NCI-H2107 (cell line): ENCODE data around the gene PDCD10.

ENCODE experiments used
- DNase-seq: peaks from one replicate; lab custom pipeline; 2025; lab: John Stamatoyannopoulos, UW

The PDCD10 gene

GRCh38 chr3:167735233-167736138 lies 794 bp upstream of the PDCD10 start, which contains the start of gene SERPINI1:
TSS of gene SERPINI1 (plus strand) at chr3:167735721. CDS start at chr3:167789129, 53,408 bp downstream.
- peak; percentile 96 for DNase-seq

DNA sequence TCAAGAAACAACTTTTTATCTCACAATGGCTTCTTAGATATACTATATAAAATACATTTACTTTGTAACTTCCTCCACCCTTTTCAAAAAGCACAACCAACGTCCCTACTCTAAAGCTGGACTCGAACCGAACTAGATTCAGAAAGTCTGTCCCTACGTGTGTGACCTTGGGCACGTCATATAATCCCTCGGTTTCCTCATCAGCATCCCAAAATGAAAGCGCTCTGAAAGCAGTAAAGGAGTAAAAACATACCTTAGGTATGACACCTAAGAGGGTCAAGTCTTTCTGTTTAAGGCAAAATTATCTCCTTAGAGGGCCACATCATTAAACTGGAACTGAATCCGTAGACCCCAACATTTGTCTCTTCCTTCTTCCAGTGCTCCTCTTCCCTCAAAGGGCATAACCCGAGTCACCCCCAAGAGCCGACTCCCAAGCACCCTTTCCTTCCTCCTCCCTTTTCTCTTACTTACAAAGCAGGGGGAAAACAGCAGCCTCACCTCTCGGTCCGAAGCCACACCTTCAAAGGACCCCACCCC lies 663 bp downstream of the PDCD10 start:
- no peak for DNase-seq

DNA sequence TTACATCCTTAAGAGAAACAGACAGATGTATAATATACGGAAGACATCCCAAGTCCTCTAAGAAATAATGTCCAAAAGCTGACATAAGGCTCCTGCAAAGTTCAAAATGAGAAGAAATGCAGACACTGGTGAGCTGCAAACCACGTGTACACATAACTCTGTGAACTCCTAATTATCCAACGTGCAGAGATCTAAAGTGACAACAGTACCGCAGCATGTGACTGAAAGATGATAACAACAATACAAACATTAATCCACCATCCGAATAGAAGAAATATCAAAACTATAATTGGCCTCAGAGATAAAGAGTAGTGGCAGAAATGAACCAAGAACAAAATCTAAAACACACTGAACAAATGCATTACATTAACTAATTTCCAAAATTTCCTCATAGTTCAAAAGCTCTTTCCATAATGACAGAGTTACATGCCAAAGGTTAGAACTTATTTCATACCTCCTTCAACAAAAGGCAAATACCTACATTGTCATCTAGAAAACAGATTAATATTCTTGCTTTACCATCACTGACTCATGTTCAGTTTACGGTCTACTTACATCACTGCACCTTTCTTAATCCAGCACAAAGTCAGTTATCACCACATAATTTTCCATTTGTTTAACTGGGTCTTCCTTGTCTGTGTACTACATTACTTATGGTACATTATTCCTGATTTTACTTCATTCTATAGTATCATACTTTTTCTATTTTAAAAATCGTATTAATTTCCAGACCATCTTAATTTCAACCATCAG lies 2.2 kb downstream of the PDCD10 start:
- DNase-seq: no peak

- no peak for DNase-seq
Measured at GRCh38 chr3:167731393-167731792, 3.3 kb downstream of the PDCD10 start.

- no peak for DNase-seq
Measured at GRCh38 chr3:167729591-167729990, 5.1 kb downstream of the PDCD10 start.

- DNase-seq: no peak
Measured at GRCh38 chr3:167728632-167729323, 5.9 kb downstream of the PDCD10 start.

- DNase-seq: no peak
Measured at GRCh38 chr3:167728176-167728575, 6.5 kb downstream of the PDCD10 start.

DNA sequence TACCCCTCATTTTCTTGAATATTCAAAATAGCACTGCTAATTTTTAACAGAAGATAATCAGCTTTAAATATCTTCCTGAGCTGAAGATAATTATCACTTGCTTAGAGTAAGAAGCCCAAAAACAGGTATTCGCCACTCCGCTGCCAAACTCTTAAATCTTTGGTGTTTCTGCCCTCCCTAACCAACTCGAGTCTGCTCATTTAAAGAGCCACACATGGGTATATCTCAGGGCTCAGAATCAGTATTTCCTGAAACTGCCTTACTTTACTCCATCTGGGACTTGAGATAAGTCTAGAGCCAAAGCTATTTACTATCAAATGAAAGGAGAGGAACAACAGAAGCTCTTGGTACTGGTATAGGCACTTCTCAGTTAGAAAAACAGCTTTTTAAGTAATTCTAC lies 10.8 kb downstream of the PDCD10 start:
- DNase-seq: no peak

DNA sequence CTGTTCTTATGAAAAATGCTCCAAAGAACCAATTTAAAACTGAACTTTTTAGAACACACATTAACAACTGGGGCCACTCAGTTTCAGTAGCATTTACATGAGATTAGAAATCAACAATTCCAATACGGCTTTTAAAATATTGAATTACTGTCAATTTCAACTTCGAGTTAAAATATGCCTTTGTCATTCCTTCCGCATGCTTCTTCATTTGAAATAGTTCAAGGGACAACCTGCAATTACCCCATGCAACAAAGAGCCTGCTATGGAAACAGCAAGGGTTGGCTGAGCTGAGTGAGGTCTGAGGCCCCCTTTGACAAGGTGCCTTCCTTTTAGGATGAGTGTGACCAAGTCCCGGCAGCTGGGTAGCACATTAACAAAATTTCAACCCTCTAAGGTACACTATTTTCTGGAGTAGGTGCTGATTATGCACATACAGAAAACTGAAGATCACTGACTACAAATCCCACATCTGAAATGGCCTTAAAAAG lies 11.6 kb downstream of the PDCD10 start:
- DNase-seq: no peak

DNA sequence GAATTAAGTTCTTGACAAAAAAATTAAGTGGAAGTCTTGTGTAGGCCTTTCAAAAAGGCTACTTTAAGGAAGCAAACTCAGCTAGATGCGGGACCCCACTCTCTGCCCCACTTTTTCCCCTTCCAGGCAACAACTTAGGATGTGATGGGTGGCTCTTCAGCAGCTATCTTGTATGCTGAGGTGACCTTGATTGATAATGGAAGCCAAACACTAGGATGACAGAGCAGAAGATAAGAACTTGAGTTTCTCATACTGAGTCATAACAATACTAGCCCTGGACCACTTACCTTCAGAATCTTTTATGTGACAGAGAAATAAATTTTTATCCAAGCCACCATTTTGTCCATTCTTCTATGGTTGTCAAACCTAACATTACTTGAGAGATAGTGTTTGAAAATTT lies 16.1 kb downstream of the PDCD10 start:
- no peak for DNase-seq

DNA sequence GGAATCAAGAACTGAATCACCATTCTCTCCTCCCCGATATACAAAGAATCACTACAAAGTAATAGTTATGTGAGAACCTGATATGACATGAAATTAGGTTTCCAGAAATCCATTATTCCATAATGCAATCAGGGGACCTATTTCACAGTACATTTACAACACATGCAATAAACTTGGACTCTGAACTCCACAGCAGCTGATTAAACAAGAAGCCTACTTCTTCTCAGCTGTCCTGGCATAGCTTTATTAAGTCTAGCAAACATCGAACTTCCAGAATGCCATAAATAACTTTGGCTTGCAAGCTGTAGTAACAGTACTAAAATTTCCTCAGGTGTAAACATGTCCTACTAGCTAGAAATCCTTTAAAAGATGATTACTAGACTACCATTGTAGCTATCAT lies 17.8 kb downstream of the PDCD10 start:
- no peak for DNase-seq

DNA sequence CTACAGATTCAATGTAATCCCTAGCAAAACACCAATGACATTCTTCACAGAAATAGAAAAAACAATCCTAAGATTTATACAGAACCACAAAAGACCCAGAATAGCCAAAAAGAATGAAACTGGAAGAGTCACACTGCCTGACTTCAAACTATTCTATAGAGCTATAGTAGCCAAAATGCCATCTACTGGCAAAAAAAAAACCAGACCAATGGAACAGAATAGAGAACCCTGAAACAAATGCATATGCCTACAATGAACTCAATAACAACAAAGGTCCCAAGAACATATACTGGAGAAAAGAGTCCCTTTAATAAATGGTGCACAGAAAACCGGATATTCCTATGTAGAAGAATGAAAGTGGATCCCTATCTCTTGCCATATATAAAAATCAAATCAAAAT lies 19.8 kb downstream of the PDCD10 start:
- no peak for DNase-seq

DNA sequence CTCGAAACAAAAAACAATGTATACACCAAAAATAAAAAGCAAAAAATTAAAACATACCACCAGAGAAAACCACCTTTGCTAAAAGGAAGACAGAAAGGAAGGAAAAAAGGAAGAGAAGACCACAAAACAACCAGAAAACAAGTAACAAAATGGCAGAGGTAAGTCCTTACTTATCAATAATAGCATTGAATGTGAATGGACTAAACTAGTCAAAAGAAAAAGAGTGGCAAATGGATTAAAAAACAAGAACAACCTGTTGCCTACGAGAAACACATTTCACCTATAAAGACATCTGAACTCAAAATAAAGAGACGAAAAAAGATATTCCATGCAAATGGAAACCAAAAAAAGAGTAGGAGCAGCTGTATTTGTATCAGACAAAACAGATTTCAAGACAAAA lies 22.2 kb downstream of the PDCD10 start:
- no peak for DNase-seq

DNA sequence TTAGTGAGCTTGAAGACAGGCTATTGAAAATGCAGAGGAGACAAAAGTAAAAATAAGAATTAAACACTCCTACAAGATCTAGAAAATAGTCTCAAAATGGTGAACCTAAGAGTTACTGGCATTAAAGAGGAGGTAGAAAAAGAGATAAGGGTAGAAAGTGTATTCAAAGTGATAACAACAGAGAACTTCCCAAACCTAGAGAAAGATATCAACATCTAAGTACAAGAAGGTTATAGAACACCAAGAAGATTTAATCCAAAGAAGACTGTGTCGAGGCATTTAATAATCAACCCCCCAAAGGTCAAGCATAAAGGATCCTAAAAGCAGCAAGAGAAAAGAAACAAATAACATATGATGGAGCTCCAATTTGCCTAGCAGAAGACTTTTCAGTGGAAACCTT lies 23.3 kb downstream of the PDCD10 start:
- DNase-seq: no peak

- no peak for DNase-seq
Measured at GRCh38 chr3:167710552-167710951, 24.1 kb downstream of the PDCD10 start.

GRCh38 chr3:167709690-167710089 lies 25.0 kb downstream of the PDCD10 start:
- DNase-seq: no peak

DNA sequence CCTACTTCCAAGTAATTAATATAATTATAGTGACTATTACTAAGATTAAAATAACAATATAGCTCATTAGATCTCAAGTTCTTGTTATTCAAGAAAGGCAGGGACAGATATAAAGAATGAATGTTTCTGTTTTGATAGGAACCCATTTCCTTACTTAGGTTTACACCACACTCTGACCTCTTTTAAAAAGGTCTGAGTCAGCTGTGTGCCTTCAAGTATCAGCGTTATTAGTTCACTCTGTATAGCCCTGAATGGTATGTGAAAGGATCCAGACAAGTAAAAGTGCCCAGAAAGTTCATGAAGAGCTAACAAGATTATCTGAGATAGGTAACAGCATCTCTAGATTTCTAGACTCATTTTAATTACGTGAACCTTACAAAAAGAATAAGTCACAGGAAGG lies 28.9 kb downstream of the PDCD10 start:
- no peak for DNase-seq

GRCh38 chr3:167700926-167701325 lies 33.8 kb downstream of the PDCD10 start:
- DNase-seq: no peak

GRCh38 chr3:167700046-167700445 lies 34.6 kb downstream of the PDCD10 start:
- DNase-seq: no peak

GRCh38 chr3:167694121-167694520 lies 40.6 kb downstream of the PDCD10 start:
- DNase-seq: no peak

GRCh38 chr3:167691366-167691765 lies 43.3 kb downstream of the PDCD10 start:
- DNase-seq: no peak

DNA sequence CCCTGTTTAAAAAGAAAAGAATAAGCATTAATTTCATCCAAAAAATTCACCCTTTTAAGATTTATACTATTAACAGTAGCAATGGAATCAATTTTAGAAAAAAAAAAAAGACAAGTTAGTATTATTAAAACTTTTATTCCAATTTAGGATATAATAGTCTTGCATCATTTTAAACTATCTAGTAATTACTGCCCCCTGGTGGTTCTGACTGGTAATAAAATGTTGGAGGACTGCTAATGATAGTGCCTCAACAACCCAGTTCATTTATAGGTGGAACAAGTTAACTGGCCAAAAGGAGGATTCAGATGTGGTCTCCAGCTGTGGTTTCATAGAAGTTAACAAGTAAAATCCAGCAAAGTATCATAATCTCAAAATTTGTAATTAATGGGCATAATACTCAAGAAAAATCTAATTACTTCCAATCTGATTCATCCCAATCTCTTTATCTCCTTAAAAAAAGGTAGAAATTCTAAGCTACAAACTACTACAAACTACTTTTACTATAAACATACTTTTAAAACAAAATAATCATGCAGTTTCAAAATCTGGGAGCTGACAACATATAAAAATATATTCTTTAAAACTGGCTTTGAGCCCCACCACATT lies 50.2 kb downstream of the PDCD10 start:
- DNase-seq: peak; percentile 77
